ENCODE data around the gene TMCO4.

The TMCO4 gene

DNA sequence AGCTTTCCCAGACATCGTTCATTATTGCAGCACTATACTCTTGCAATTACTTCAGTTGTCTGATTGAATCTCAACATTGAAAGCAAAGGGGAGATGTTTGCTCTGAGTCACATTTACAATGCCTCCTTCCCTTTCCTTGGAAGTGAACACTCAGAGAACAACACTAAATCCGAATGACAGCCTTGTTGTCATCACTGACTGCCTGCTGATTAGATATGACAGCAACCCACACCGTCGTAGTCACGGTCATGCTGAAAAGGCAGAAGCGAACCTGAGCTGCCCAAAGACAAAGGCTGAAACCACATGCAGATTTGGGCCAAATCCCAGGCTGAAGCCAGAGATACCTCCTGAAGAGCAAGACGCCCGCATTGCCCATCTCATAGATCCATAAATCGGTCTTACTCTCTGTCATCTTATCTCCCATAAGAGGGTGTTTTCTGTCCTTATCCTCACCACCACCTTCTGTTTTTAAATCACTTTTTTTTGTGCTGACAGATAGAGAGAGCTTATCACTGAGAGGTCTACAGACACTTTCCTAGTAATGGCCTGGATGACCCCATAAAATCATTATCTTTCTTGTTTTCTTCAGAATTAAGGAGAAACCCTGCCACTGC lies 47.5 kb downstream of the TMCO4 start:
- intact Hi-C loops (cut with DNase I): no loop called here
- DNase-seq: no peak

DNA sequence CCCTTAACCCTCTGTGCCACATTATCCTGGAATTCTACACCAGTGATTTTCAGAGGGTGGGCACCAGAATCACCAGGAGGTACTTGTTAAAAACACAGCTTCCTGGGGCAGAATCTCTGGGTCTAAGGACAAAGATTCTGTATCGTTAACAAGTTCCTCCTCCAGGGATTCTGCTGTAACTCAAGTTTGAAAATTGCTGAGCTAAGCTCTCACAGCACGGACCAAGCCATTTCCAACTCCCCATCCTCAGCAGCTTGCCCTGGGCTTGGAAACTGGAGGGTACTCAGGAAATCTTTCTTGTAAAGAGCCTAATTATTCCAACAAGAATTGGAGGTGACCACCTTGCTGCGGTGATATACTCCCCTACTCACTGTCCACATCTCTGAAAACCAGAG lies 48.8 kb downstream of the TMCO4 start:
- no peak for DNase-seq
- intact Hi-C loops (cut with DNase I): no loop called here

DNA sequence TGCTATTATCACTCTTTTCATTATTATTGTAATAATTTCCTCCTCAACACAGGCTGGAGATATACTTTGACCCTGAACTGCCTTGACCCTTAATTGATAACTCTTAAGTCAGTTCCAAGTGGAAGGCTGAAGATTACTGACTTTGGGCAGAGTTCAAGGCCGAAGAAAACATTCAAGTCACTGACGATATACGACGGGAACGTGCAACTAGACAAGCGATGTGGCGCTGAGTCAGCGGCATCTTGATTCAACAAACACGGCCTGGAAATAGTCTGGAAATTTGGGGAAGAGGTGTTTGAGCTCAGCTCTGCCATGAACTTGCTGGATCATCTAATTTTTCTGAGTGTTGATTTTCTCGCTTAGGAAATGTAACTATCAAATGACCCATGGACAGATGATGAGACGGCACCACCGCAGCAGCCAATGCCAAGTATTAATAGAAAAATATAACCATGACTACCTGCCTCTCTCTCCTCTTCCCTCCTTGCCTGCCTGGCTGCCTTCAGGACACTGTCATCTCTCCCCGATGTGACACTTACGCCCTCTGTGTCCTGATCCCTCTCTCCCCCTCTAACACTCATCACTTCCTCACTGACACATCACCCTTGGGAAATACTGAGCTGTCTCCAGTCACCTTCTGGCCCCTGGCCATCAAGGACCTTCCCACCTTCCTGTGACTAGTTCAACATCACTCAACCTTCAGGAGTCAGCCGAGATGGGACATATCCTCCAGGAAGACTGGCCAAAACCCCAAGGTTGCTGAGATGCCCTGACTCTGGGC lies 49.4 kb downstream of the TMCO4 start:
- intact Hi-C loops (cut with DNase I): no loop called here
- DNase-seq: peak in 1 of 10 donors; percentile 24

DNA sequence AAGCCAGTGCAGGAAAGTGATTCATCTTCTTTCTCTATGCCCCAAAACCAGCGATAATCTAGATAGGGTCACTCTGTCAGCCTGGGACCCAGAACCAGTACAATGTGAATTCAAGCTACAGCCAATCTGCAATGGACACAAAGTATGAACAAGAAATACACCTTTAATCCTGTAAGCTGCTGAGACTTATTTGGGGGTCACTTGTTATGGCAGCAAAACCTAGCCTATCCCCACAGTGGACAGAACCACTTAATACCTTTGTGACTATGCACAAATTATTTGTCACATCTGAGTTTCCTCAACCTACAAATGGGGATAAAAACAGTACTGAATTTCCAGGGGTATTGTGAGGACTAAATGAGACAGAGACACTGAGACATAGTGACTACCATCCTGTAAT lies 50.0 kb downstream of the TMCO4 start:
- no peak for DNase-seq
- intact Hi-C loops (cut with DNase I): no loop called here

DNA sequence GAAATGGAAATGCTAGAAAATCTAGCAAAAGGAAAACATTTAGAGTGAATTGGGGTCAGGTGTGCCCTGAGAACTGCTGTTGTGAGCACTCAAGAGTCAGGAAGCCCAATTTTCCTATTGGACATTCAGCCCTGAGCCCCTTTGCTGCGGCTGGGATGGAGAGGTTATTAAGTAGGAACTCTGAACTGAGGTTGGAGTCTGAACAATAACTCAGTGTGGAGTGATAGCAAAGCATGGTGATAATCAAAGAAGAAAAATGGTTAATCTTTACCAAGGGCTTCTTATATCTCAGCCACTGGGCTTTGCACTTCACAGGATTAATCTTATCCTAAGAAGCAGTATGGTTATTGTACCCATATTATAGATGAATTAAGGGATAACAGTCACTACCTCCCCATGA lies 52.0 kb downstream of the TMCO4 start:
- intact Hi-C loops (cut with DNase I): no loop called here
- DNase-seq: no peak

DNA sequence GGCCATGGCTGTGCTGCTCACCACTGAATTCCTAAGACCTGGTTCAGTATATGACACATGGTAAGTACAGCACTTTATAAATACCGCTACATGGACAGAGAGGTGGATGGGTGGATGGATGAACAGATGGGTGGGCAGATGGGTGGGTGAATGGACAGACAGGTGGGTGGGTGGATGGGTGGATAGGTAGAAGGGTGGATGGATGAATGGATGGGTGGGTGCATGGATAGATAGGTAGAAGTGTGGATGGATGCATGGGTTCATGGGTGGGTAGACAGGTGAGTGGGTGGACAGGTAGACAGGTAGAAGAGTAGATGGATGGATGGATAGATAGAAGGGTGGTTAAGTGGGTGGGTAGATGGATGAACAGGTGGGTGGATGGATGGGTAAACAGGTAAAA lies 54.8 kb downstream of the TMCO4 start:
- intact Hi-C loops (cut with DNase I): no loop called here
- DNase-seq: no peak

DNA sequence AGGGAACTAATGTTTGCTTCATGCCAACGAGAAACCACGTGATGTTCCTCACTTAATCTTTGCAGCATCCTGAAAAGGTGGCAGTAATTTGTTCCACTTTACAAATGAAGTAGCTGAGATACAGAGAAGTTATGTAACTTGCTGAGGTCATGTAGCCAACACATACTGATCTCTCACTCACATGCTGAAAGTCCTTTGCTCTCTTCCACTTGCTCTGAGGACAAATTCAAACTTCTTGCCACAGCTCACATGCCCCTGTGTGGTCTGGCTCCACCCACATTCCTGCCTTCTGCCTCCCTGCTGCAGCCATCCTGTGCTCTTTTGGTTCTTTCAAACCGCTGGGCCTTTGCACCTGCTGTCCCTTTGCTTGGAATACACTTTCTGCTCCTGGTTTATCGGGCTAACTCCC lies 55.4 kb downstream of the TMCO4 start:
- intact Hi-C loops (cut with DNase I): no loop called here
- peak in 1 of 10 donors; percentile 10 for DNase-seq

DNA sequence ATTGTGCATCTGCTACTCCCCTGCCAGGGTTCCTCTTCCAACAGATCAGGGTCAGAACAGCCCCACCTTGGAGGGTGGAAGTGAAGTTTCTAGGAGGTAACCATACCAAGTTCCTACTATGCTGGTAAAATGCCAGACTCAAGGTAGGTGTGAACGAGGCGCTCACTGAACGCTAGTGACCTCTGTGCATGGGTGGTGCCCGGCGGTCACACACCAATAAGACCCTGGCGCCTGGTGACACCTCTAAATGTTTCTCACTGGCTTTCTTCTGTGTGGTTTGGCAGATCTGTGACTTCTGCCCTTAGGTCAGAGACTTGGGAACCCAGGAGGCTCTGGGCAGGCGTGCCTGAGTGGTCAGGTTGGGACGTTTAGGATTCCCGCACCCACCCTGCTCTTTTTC lies 55.9 kb downstream of the TMCO4 start:
- intact Hi-C loops (cut with DNase I): no loop called here
- peak in 1 of 10 donors; percentile 19 for DNase-seq

DNA sequence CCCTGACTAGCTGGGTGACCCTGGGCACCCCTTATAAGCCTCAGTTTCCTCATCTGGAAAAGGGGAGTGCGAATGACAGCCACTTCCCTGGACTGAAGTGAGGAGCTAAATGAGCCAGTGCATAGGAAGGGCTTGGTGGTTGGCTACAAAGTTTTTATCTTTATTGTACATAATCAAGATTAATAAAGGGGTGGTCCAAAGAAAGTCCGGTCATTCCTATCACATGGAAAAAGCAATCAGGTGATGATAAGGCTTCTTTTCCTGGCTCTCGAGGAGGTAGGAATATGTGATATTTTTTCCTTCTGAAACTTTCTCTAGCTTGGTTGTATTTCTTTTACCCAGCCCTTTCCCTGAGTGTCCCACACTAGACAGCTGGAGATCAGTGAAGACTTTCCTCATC lies 56.5 kb downstream of the TMCO4 start:
- intact Hi-C loops (cut with DNase I): no loop called here
- no peak for DNase-seq

DNA sequence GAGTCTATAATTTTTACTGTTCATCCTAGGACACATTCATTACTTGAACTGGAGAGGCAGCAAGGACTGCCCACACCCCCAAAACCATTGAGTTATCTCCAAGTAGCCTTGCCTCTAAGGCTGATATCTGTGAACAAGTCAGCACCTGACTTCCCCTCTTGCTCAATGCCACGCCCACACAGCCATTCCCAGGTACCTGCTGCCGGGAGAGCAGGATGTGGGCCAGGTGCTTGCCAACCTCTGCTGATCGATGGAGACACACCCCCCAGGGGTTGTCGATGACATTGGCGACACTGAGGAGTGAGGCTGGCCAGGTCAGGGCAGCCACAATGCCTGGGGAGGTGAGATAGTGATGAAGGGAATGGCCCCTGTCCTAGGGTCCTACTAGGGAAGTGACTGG lies 60.1 kb downstream of the TMCO4 start:
- peak in 2 of 10 donors; percentile 19 to 51 for DNase-seq
- intact Hi-C loops (cut with DNase I): no loop called here

DNA sequence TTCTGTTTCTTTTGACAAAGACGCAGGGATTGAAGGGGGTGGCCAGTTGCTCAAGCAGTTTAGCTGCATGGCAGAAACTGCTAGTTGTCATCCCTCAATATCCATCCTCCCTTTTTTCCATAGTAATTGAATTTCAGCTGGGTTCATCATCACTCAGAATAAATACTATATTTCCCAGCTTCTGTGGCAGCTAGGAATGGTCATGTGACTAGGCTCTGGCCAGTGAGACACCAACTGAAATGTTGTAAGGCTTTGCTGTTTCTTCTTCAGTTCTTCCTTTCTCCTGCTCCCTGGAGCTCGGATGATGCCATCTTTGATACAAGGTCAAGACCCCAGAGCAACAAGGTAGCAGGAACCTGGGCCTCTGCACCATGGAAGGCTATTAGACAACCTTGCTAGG lies 61.0 kb downstream of the TMCO4 start:
- intact Hi-C loops (cut with DNase I): no loop called here
- peak in 1 of 10 donors; percentile 5 for DNase-seq

DNA sequence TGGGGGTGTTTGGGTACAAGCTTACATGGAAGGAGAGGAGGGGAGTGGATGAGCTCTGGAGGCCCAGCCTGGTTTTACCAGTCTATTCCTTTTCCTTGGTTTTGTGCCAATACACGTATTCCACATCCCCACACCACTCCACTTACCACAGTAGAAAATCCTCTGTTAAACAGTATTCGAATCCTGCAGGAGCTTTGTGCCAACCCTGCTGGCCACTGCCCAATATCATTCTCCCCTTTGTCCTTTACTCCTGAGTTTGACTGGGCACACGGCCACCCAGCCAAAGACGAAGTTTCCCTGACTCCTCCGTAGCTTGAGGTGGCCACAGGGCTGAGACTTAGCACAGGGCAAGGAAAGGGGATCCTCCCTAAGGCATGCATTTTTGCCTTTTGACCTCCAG lies 61.6 kb downstream of the TMCO4 start:
- DNase-seq: peak in 1 of 10 donors; percentile 50
- intact Hi-C loops (cut with DNase I): no loop called here

DNA sequence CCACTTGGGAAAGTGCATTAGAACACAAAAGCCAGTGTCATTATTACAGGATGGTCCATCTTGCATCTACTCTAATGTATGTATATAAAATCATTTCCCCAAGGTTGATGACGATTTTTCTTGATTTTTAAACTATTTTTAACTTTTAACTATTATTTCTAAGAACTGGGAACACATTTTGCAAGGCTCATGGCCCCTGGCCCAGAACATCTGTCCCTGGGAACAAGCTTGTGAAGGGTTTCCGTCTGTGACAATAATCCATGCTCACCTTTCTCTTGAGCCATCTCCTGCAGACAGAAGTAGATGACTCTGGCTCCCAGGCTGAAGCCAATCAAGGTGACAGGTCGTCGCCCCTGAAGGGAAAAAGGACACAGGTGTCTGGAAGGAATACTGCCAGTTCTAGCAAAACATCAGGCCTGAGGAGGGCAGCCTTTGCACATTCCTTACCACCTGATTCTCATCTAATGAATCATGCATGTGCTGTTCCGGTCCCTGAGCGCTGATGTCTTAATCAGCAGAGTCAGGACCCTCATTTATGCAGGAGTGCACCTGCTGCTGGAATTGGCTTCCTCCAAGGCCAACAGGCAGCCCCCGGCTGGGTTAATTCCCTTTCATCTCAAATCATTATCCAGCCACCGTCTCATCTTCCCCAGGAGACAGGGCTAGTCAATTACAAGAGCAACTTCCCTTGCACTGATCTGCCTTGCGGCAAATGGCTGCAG lies 62.5 kb downstream of the TMCO4 start:
- intact Hi-C loops (cut with DNase I): no loop called here
- DNase-seq: peak in 2 of 10 donors; percentile 11 to 24

DNA sequence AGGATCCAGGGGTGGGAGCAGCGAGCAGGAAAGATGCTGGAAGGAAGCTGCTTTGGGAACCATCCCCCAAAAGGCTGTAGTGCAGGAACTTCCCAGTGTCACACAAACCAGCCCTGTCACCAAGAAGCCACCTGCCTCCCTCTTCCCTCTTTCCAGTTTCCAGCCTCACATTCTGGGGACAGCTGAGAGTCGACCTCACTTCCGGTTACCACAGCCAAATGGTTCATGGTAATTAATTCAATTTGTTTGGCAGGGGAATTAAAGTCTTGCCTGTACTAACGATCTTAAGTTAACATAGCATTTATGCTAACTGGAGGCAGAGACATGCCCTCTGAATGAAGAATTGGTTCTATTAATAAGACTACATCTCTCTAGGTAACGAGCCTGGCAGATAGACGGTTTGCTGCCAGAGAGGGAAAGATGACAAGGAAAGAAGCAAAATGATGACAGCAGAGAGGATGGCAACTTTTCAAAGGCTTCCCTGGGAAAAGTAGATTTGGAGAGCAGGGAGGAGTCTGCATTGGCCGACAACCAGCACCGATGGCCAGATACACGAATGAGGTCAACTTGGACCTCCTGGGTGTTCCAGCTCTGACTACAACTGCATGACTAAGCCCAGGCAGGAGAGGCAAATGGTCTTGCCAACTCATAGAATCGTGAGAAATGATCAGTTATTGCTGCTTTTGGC lies 64.1 kb downstream of the TMCO4 start:
- DNase-seq: peak in 3 of 10 donors; percentile 40 to 84 (median 74)
- intact Hi-C loops (cut with DNase I): no loop called here

DNA sequence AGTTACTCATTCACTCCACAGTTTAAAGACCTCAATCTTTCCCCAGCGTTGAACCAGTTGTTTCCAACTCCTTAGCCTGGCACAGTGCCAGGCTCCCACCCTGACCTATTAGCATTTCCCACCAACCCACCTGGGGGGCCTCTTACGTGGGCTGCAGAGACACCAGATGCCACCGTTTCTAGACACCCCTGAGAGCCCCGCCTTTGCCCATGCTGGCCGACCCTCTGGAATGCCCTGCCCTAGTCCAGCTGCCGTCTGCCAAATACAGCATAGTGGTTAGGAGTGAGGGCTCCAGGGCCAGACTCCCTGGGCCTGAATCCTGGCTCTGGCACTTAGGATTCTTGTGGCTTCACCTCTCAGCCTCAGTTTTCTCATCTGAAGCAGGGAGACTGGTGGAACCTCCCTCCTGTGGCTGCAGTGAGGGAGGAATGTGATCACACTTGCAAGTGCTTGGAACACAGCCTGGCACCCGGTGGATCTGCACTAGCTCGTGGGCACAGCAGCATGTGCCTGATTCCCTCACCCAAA lies 65.2 kb downstream of the TMCO4 start:
- DNase-seq: peak in 7 of 10 donors; percentile 21 to 92 (median 57)
- intact Hi-C loops (cut with DNase I): no loop called here

DNA sequence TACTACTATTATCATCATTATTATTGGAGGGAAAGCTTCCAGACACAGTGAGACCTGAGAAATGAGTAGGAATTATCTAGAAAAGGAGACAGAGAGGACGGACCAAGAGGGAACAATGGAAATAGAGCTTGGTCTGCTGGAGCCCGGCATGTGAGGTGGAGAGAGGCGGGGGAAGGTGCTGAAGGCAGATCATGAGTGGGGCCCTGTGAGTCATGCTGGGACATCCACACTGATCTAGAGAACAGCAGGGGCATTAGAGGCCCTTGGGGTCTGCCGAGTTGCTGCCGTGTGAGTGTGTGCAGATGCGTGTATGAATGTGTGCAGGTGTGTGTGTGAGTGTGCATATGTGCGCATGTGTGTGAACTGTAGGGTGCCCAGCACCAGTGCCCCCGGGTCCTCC lies 65.7 kb downstream of the TMCO4 start:
- intact Hi-C loops (cut with DNase I): no loop called here
- DNase-seq: peak in 1 of 10 donors; percentile 66

DNA sequence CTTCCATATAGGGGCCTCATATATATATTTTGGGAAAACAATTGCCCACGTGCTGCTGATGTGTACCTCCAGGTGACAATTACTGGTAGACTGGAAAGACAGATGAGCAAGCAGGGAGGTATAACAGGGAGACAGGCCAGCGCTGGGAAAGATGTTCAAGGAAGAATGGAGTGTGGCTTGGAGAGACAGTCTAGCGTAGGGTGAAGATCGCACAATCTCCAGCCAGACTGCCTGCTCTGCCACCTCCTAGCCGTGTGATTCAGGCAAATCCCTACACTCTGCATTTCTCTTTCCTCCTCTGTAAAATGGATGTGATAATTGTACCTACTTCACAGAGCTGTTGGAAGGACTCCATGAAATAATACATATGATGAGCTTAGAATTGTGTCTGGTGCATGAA lies 66.1 kb downstream of the TMCO4 start:
- intact Hi-C loops (cut with DNase I): no loop called here
- peak in 3 of 10 donors; percentile 18 to 84 (median 22) for DNase-seq

DNA sequence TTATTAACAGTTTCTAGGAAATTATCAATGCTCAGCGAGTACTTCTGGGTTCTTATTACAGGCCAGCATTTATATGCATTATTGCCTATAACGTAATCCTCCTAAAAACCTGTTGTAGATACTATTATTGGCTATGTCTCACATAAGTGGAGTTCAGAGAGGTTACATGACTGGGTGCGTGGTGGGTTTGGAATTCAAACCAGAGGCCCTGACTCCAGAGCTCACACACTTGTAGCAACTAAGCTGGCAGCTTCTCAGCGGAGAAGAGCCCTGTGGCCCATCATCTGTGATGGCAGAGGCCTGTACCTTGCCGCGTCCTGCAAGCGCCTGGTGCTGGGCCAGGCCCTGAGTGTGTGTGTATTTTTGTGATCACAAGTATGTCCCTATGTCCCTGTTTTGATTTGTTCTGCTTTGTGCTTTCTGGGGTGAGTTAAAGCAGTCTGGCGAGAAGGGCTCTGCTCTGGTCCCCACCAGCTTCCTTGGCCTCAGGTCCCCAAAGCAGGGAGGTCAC lies 68.3 kb downstream of the TMCO4 start:
- no peak for DNase-seq
- intact Hi-C loops (cut with DNase I): no loop called here

DNA sequence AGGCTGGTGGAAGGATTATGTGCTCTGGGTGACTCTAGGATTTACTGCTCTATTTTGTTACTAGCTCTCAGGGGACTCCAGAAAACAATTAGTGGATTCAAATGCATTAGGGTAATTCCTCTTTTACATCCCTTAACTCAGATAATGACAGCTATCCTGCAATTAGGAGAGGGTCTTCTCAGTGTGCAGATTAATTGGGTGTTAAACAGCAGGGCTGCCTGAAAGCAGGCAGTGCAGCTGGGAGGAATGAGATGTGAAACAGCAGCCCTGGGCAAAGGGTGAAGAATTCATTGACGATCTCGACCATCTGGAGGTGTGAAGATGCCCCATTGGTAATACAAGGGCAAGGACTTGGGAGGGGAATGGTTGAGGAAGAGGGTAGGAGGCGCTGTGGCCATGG lies 68.9 kb downstream of the TMCO4 start:
- DNase-seq: no peak
- intact Hi-C loops (cut with DNase I): no loop called here

DNA sequence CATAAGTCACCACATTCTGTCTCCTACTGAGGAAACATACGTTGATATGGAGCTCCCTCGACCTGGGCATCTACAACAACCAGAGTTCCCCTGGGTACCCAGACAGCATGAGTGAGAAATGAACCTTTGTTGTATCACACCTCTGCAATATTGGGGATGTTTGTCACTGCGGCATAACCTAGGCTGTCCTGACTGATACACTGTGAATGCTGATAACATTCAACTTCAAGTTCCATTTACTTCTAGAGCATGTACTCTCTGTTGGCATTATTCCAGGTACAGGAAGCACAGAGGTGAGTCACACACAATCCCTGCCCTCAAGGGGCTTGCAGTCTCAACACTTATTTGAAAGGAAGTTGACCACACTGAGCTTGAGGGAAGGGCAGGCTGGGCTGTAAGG lies 69.5 kb downstream of the TMCO4 start:
- DNase-seq: no peak
- intact Hi-C loops (cut with DNase I): no loop called here

Data from posterior cingulate gyrus (tissue), 11 donors.